Activated CD4-positive, alpha-beta T cell treated with anti-CD3 and anti-CD28 coated beads, Interleukin-2, amount 50 U/mL, for 24 hours (primary cell): ENCODE results near the gene ACACA.
"Not testable (repeated sequence)": the region's sequence is repeated elsewhere in the genome, so short reads cannot be mapped to it uniquely, and the experiment has no call there.

Experiments
- DNase-seq, 2 donors: peaks; one replicate each; pipeline ENCODE4 v3.0.0-alpha.2; 2020; ENCODE audit warnings: low read depth in 1 of 2, low spot score in 1 of 2

Gene ACACA

DNA sequence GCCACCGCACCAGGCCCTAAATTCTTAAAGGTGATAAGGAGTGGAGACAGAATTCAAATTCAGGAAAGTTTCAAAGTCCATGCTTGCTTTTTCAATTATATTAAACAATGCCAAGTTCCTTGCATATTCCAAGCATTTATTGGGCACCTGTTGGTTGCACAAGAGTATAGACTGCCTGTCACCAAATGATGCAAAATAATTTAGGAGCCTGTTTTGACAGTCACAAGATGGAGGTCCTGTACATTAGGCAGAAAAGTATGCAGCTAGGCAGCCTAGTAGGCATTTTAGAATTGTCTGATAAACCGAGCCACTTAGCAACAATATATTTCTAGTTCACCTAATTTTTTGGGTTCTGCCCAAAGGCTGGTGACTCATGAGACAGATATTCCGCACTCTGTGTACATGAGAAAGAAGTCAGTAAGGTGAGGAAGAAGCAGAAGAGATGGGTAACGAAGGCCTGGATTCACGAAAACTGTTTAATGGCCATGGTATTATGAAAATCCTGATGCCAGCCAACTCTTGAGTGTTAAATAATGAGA lies 7.3 kb downstream of the ACACA start:
- DNase-seq, result no peak

DNA sequence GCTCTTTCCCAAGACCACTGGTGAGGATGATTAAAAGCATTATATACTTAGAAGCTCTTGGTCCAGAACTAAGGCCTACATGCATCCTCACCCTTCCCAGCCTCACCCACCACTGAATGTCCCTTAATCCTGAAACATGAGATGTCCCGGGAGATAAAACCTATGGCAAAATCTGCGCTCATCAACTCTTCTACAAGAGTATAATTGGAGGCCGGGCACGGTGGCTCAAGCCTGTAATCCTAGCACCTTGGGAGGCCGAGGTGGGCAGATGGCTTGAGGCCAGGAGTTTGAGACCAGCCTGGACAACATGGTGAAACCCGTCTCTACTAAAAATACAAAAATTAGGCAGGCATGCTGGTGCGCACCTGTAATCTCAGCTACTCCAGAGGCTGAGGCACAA lies 13.3 kb downstream of the ACACA start:
- DNase-seq, result no peak

DNA sequence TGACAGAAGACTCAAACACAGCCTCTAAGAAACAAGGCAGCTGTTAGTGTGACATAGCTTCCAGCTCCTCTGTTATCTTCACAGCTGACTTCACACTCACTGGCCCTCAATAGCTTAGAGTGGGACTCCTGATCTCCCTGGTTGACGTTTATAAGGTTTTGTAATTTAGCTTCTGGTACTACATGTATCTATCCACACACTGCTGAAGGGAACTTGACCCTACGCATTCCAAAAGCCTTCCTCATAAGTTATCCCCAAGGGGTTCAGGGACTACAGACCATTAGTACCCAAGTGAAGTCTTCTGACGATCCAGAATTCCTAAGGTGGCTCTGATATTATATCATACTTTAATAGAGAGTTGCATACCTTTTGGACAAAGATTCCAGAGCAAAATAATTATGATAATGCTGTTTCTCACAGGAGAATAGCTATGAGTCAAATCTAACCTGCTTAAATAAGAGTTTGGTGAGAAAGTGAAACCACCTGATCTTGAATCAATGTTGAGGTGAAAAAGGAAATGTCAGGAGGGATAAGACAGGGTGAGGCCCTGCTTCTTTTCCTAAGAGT lies 14.5 kb downstream of the ACACA start:
- DNase-seq, result no peak

DNA sequence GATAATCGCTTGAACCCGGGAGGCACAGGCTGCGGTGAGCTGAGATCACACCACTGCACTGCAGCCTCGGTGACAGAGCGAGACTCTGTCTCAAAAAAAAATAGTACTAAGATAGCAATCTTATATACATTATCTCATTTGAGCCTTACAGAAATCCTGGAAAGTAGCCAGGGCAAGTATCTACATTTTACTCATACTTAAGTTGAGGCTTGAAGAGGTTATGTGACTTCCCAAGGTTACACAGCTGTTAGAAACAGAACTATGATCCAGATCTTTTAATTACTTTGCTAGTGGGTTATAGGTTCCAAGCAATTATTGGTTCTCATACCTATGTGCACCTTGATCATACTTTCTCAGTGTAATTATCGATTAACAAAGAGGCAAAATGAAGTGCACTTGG lies 15.5 kb downstream of the ACACA start:
- DNase-seq, result no peak

DNA sequence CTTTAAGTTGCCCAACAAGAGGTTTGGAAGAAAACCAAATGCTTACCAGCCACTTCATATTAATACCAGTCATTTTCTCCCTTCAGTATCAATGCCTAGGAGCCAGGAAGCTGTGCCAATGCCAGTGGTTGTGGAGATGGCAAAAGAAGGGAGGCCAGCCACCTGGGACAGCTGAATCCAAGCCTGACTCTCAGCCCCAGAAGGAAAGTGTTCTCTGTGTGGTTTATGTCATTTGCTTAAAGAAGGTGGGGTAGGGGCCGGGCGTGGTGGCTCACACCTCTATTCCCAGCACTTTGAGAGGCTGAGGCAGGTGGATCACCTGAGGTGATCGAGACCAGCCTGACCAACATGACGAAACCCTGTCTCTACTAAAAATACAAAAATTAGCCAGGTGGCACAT lies 17.5 kb downstream of the ACACA start:
- DNase-seq, result no peak

DNA sequence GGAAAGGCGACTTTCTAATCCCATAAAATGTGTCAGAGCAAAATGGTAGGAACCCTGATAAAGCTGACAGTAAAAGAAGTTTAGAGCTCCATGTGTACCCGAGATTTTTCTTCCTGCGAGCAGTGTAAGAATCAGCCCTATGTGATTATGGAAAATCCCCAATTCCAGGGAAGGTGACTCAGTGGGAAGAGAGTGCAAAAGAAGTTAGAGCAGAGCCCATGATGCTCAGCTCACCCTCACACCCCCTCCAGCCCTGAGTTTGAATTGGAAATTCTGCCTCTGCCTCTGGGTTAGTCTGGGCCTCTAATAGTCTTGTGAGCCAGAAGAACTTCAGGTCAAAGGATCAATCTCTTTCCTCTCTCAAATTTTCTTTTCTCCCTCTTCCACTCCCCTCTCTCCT lies 18.4 kb downstream of the ACACA start:
- no peak for DNase-seq

DNA sequence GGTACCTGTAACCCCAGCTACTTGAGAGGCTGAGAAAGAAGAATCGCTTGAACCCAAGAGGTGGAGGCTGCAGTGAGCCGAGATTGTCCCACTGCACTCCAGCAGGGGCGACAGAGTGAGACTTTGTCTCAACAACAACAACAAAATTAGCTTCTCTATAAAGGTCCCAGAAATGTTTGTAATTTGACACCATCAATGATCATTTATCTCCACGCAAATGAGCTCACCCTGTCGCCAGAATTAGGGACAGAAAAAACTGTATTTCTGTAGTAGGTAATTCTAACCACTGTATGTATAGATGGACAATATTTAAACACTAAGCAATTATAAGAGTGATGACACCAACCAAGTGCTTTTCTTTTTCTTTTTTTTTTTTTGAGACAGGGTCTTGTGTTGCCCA lies 20.2 kb downstream of the ACACA start:
- no peak for DNase-seq

DNA sequence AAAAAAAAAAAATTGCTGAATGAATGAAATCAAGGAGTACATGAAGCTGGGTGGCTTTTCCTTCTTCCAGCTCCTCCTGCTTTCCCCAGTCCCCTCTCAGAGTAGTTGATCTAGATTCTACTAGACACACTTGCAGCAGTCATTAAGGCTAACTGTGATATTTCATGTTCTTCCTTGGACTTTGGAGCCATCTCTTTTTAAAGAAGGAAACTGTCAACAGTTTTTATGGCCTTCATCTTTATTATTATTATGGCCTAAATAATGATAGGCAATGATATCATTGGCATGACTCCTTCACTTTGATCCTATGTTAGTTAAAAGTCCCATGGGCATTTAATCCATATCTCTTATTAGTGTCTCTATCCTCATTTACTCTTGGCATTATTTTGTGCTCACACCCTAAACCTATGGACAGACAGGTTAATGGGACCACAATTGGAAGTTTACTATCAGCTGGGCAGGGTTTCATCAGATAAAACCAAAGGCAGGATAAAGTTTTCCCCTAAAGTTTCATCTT lies 21.1 kb downstream of the ACACA start:
- no peak for DNase-seq

DNA sequence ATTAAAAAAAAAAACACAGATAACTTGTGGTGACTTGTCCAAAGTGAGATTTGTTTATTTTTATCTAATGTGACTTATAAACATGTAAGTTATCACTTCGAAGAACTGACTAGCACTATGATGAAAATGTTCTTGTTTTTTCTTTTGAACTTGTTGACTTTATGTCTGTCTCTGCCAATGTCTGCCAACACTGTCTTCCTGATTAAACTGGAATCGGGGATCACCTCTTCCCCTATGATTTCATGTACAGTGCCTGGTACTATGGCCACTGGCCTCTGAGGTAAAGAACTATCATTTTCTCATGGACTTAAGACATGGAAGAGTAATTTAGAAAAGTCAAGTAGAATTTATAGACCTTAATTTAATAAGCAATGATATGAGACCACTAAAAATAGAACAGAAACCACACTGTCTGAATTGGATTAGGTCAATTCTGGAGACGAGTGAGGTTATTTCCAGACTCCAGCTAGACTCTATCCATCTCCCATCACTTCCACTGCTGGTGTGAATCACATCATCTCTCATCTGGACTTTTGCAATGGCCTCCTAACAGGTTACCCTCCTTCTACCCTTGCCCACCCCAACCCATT lies 22.0 kb downstream of the ACACA start:
- DNase-seq, result no peak

DNA sequence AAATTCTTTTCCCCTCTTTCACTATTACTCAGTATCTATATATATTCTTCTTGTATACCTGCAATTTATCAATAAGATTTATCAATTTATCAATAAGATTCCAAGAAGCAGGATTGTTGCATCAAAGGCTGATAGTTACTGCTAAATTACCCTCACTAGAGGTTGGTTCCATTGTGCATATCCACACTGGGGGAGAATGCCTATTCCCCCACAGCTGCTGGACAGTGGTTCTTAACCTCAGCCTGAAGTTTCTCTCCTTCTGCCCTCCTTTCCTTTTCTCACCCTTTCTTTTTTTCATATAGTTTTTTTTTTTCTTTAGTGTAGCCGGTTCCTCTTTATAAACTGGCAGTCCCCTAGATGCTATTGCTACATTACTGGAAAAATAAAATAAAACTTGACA lies 24.6 kb downstream of the ACACA start:
- DNase-seq, result no peak

DNA sequence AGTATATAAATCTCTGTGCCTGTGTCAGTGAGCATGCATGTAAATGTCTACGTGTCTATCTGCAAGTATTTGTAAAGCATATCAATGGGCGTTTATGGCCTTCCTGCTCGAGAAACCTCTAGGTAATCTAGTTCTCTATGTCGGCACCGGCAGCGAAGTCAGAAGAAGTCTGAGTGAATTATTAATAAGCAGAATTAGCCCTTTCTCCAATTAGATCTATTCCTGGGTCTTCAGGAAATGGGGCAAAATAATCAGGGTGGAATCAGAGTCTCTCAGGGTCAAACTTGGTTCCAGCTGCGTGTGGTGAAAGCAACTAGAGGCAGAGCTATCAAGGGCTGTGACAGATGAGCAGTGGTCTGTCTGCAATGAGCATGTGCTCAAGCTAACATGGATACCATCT lies 30.9 kb downstream of the ACACA start, which contains the start of gene C17orf78:
TSS of gene C17orf78 (plus strand) at position 280 of the 400 bp plus-strand sequence. CDS start at position 388, 108 bp downstream.
- no peak for DNase-seq

DNA sequence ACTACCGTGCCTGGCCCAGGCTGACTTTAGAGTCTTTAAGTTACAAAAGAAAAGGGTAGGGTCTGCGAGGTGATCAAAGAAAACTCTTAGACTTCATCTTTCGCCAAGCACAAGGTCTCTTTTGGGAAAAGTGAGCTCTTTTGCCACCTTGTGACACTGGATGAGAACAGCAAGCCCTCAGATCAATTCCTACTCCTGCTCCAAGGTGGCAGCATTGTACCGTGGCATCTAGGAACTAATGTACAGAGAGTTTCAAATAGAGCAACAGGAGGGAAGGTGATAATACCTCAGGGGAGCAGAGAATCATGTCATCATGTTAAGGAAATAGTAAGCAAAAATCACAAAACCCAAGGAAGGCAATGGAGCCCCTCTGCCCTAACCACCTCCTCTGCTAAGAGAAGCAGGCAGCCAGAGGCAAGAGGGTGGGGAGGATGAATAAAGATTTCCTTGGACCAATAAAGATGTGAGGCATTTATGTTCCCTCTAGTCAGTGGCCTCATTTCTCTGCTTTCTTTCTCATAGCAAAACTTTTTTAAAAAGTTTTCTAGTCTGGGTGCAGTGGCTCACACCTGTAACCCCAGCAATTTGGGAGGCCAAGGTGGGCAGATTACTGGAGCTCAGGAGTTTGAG lies 33.0 kb downstream of the ACACA start:
- DNase-seq, result peak; percentile 26 to 67

DNA sequence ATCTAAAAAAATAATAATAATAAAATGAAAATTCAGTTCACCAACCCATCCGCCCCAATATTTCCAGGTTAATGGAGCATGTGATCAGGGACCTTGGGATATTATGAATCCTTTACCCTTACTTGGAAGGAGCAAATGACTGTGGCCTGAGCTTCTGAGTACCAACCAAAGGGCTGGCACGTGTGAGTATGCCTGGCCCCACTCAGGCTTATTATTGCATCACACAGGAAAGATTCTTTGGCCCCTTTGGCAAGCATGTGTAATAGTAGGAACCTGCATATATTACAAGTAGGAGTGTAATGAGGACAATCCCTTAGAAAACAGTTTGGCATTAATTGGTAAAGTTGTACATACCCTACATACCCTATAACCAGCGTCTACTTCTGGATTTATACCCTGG lies 38.1 kb downstream of the ACACA start:
- no peak for DNase-seq

DNA sequence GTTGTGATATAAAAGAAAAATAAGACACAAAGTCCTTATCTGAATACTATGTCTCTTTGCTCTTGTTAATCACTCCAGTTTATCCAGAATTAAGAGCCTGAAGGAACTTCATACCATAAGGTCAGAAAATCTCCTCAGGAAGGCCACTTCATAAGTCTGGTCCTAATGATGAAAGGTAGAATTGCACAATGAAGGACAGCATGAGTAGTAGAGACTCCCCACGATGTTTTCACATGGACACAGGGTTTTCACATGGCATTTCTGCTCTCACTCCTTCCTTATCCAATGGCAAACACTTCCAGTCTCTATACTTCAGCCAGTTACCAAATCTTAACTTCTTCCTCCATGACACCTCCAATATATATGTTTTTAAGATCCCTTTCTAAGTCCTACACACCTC lies 41.0 kb downstream of the ACACA start:
- DNase-seq, result no peak

DNA sequence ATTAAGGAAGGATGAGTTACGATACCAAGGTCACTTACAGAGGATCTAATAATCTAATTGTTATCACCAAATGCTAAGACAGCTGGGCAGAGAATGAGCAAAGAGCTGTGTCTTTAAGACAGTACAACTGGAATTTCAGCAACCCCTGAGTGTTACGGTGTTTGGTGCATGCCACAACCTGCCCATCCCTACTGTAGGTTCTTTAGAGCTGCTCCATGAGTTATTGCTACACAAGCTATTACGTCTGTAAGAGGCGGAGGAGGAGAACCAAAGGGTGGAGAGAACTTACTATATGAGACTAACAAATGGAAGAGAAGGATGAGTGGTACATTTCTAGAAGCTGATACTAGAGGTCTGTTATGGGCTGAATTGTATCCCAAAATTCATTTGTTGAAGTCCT lies 45.1 kb downstream of the ACACA start:
- no peak for DNase-seq

DNA sequence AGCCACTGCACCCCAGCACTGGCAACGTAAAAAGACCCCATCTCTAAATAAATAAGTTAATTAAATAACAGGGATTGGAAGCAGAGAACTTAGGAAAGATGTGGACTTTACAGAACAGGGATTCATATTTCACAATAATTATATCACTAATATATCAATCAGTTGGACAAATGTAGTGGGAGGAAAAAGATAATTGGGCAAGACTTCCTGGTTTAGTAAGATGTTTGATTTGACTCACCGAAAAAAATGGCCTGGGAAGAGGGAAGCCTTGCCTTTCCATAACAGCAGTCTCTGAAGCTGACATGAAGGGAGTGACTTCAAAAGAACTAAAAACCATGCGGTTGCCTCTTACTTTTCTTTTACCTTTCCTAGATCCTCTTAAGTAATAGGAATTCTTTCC lies 46.0 kb downstream of the ACACA start:
- no peak for DNase-seq

DNA sequence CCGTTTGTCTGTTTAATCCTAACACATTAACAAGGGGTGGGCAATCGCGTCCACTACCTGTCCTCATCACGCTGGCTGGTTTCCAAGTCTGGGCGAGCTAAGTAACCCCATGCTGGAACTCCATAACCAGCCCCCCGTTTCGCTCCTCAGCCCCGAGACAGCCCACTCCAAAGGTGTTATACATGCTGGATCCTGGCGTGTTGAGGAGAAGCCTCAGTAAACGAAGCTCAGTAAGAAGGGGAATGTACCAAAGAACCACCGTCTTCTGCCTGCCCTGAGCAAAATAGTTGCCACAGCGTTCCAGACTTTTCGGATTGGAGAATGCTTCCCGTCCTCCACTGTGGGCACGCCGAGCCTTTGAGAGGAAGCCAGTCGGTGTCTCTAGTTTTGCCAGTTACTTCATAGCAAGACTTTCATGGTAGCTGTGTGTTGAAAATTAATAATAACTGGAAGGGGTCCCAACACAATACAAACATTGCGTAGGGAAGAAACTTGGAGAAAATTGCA lies 46.9 kb downstream of the ACACA start:
- no peak for DNase-seq

DNA sequence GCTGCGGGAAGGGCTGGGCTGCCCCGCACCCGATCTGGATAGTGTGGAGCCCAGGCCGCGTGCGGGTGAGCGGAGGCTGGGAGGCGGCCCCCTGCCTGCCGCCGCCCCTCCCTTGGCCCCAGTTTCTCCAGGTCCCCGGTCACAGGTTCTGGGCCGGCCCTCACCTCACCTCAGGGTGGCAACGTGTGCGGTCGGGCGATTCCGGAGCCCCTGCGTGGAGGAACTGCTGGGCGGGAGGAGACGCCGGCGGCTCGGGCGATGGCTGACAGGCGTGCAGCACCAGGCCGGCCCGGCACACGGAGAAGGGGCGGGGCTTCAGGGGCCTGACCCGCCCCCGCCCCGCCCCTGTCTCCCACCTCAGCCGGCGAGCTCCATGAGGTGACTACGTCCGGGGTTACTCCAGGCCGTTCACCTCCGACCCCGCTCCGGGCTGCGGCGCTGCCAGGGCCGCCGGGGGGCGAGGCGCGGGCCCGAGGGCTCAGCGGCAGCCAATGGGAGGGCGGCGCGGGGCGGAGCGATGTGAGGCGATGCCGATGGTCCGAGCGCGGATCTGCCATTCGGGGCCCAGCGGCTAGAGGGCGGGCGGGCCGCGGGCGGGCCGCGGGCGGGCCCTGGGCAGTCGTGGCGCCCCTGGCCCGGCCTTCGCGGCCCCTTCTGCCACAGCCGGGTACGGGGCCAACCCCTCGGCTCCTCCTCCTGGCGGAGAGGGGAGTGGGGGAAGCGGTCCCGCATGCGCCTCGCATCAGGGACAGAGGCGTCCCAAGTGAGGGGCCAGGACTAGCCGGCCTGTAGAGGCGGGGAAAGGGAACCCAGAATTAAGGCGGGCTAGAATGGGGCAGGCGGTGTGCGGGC lies 47.6 kb downstream of the ACACA start:
- peak; percentile 74 to 80 for DNase-seq

DNA sequence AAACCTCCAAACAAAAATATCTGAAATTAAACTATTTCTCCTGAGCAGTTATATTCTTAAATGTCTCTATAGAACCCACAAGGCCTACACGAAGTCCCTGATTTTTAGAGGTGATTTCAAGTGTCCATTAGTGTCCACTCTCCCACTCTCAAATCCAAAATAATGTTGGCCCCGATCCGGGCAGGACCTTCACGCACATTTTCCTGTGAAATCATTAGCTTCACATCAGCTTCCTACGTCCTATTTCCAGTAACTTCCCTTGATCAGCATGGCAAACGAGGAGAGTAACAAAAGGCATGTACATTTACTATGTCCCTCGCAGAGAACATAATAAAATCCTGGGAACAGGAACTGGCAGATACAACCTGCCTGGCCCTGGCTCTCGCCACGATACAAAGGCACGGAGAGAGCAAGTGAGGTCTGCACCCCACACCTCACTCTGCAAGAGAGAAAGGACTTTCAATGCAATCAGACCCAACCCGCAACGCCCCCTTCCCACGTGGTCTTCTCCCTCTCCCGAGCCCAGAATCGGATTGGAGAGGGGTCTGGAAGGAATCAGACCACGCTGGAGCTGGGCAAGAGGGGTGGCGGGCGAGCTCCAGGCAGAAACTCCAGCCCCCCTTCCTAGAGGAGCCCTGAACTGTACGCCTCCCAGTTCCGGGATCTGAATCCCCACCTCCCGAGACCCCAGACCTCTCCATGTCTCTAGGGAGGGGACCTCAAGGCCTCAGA lies 48.4 kb downstream of the ACACA start:
- peak in 1 of 2 donors; percentile 27 for DNase-seq

DNA sequence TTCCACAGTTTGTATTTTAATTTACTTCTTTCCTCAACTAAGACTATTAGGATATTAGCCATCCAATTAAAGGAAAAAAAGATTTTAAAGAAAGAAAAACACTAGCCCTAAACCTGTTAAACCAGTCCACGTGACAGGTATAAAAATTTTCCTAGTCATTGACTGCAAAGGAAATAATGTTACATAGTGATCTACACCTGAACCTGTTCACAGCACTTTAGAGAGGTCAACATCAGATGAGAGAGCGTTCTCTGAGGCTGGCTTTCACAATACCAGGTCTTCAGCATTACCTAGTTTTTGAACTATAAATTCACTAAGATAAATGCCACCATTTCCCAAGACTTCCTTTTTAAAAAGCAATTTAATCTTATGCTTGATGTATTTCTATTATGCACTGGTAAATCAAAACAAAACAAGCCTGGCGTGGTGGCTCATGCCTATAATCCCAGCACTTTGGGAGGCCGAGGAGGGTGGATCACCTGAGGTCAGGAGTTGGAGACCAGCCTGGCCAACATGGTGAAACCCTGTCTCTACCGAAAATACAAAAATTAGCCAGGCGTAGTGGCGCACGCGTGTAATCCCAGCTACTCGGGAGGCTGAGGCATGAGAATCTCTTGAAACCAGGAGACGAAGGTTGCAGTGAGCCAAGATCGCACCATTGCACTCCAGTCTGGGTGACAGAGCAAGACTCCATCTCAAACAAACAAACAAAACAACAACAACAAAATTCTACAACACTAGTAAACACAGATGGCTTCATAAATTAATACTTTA lies 49.7 kb downstream of the ACACA start:
- not testable (repeated sequence) for DNase-seq
